Endothelial cell (in vitro differentiated cells): ENCODE measurements around the gene TFIP11. TPM values are rescaled to one million over a fixed set of nuclear protein-coding genes. Genes with fewer than 3 reads are reported as not detected.

ENCODE experiments used
- DNase-seq: peaks from one replicate; pipeline ENCODE4 v3.0.0; 2021; ENCODE audit warnings: low spot score
- H3K27ac Mint-ChIP-seq: one replicate; pipeline ENCODE4 v1.8.0; 2021; ENCODE audit warnings: mixed read lengths, inconsistent platforms; ENCODE audit not compliant: unreplicated experiment
- H3K27me3 Mint-ChIP-seq: one replicate; pipeline ENCODE4 v1.8.0; 2021; ENCODE audit warnings: mild to moderate bottlenecking, moderate library complexity, mixed read lengths, inconsistent platforms; ENCODE audit not compliant: unreplicated experiment
- H3K36me3 Mint-ChIP-seq: one replicate; pipeline ENCODE4 v1.8.0; 2021; ENCODE audit warnings: mild to moderate bottlenecking, low read depth, mixed read lengths, inconsistent platforms; ENCODE audit not compliant: unreplicated experiment
- H3K4me1 Mint-ChIP-seq: one replicate; pipeline ENCODE4 v1.8.0; 2021; ENCODE audit warnings: mild to moderate bottlenecking, mixed read lengths, inconsistent platforms; ENCODE audit not compliant: unreplicated experiment
- H3K4me3 Mint-ChIP-seq: one replicate; pipeline ENCODE4 v1.8.0; 2021; ENCODE audit warnings: mild to moderate bottlenecking, mixed read lengths, inconsistent platforms; ENCODE audit not compliant: unreplicated experiment
- H3K9me3 Mint-ChIP-seq: one replicate; pipeline ENCODE4 v1.8.0; 2021; ENCODE audit warnings: mixed read lengths, inconsistent platforms; ENCODE audit not compliant: unreplicated experiment
- CTCF ChIP-seq: fragments of 200-600 bp; sonication (generic); IDR thresholded peaks from one replicate; pipeline ENCODE4 v1.5.0; 2021; ENCODE audit warnings: antibody characterized with exemption; ENCODE audit not compliant: unreplicated experiment
- total RNA-seq: library from RNA; stranded (reverse); fragmentation: NEBNext Ultra II Directional; extraction: Animal tissue kit (Norgen Biotek cat#: 25700); gene quantifications from one replicate; pipeline ENCODE4 v1.2.1, GENCODE V29; 2021; ENCODE audit not compliant: unreplicated experiment

The TFIP11 gene
- total RNA-seq, 1 donor from 2014 or later: 38.6 TPM

- H3K27me3 Mint-ChIP-seq: peaks cover 6% of the 10 kb centered on the region
- H3K4me1 Mint-ChIP-seq: peaks cover 24% of the 10 kb centered on the region
- no peak for TF ChIP-seq CTCF
- no peak overlapping the region for H3K4me3 Mint-ChIP-seq
- H3K9me3 Mint-ChIP-seq: no peaks in the 10 kb centered on the region
- H3K27ac Mint-ChIP-seq: no peak overlapping the region
- H3K36me3 Mint-ChIP-seq: no peaks in the 10 kb centered on the region
- no peak for DNase-seq
Measured at GRCh38 chr22:26515931-26516330, 3.7 kb upstream of the TFIP11 start.

GRCh38 chr22:26514419-26515161 is 2.3 kb upstream of the TFIP11 start:
- peak overlapping the region; percentile 15 for H3K27ac Mint-ChIP-seq
- no peak for DNase-seq
- no peaks in the 10 kb centered on the region for H3K9me3 Mint-ChIP-seq
- peaks cover 6% of the 10 kb centered on the region for H3K27me3 Mint-ChIP-seq
- TF ChIP-seq CTCF: no peak
- H3K36me3 Mint-ChIP-seq: peaks cover 4% of the 10 kb centered on the region
- peaks cover 27% of the 10 kb centered on the region for H3K4me1 Mint-ChIP-seq
- H3K4me3 Mint-ChIP-seq: no peak overlapping the region

- no peaks in the 10 kb centered on the region for H3K9me3 Mint-ChIP-seq
- H3K4me1 Mint-ChIP-seq: peaks cover 27% of the 10 kb centered on the region
- peak overlapping the region; percentile 100 for H3K27ac Mint-ChIP-seq
- H3K36me3 Mint-ChIP-seq: peaks cover 11% of the 10 kb centered on the region
- H3K4me3 Mint-ChIP-seq: peak overlapping the region; percentile 99
- TF ChIP-seq CTCF: no peak
- peaks cover 10% of the 10 kb centered on the region for H3K27me3 Mint-ChIP-seq
- DNase-seq: no peak
Measured at GRCh38 chr22:26513838-26514237, 1.6 kb upstream of the TFIP11 start.

GRCh38 chr22:26508148-26508547 is 4.1 kb downstream of the TFIP11 start:
- no peaks in the 10 kb centered on the region for H3K9me3 Mint-ChIP-seq
- peaks cover 34% of the 10 kb centered on the region for H3K36me3 Mint-ChIP-seq
- no peak for TF ChIP-seq CTCF
- no peak for DNase-seq
- no peak overlapping the region for H3K4me3 Mint-ChIP-seq
- H3K27me3 Mint-ChIP-seq: peaks cover 10% of the 10 kb centered on the region
- H3K27ac Mint-ChIP-seq: no peak overlapping the region
- H3K4me1 Mint-ChIP-seq: peaks cover 25% of the 10 kb centered on the region

- Mint-ChIP-seq H3K27ac (peak overlapping the region; percentile 94), H3K9me3 (no peaks in the 10 kb centered on the region), H3K4me3 (no peak overlapping the region), H3K4me1 (peaks cover 12% of the 10 kb centered on the region), H3K36me3 (peaks cover 39% of the 10 kb centered on the region), H3K27me3 (peaks cover 2% of the 10 kb centered on the region)
- TF ChIP-seq CTCF: no peak
- no peak for DNase-seq
Measured at GRCh38 chr22:26503758-26504157, 8.5 kb downstream of the TFIP11 start.
